IgD-negative memory B cell (primary cell): ENCODE measurements around the gene GMCL2. TPM values are rescaled to one million over a fixed set of nuclear protein-coding genes. Genes with fewer than 3 reads are reported as not detected.
A peak's percentile ranks its signal among the peaks of the same experiment; 100 is the strongest.

Source experiments
- H3K27ac Mint-ChIP-seq, 3 donors: one replicate each; pipeline ENCODE4 v1.8.0; 2020 to 2022; ENCODE audit warnings: mild to moderate bottlenecking in 3 of 3, mixed read lengths in 3 of 3, moderate library complexity in 1 of 3
- H3K27me3 Mint-ChIP-seq: one replicate; pipeline ENCODE4 v1.8.0; 2021; ENCODE audit warnings: mixed read lengths
- H3K36me3 Mint-ChIP-seq: one replicate; pipeline ENCODE4 v1.8.0; 2020; ENCODE audit warnings: mild to moderate bottlenecking, mixed read lengths
- H3K4me1 Mint-ChIP-seq, 3 donors: one replicate each; pipeline ENCODE4 v1.8.0; 2020 to 2022; ENCODE audit warnings: mixed read lengths in 3 of 3, mild to moderate bottlenecking in 1 of 3
- H3K4me3 Mint-ChIP-seq, 4 donors: one replicate each; pipeline ENCODE4 v1.8.0; 2020 to 2022; ENCODE audit warnings: mild to moderate bottlenecking in 4 of 4, mixed read lengths in 4 of 4, moderate library complexity in 3 of 4
- H3K9me3 Mint-ChIP-seq, 3 donors: one replicate each; pipeline ENCODE4 v1.8.0; 2020 to 2021; ENCODE audit warnings: mixed read lengths in 3 of 3, mild to moderate bottlenecking in 1 of 3
- polyA plus RNA-seq: library from polyadenylated mRNA; unstranded; fragments of 300-500 nt; fragmentation: Illumina TruSeq; gene quantifications from one replicate; pipeline ENCODE4 v1.2.3, GENCODE V29; 2021

GMCL2 gene
- polyA plus RNA-seq, 1 donor from 2014 or later = not detected

DNA sequence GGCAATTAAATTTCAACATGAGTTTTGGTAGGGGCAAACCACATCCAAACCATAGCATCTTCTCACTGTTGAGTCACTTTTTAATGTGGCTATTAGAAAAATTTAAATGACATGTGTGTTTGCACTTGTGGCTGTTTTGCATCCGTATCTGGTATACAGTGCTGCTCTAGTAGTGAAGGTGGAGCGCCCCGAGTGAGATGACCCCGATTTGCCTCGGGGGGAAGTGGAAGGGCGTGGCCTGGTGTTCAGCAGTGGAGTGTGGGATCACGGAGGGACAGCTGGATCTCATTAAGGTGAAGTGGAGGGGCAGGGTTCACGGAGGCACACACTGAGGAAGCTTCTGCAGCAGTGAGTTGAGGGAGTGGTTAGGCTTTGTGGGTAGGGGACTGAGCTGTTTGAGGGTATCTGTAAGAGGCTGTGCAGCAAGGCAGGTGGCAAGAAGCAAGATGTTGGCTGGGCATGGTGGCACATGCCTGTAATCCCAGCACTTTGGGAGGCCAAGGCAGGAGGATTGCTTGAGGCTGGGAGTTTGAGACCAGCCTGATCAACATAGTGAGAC, 6.2 kb upstream of the GMCL2 start:
- peak overlapping the region in 1 of 3 donors; percentile 6 for H3K27ac Mint-ChIP-seq
- peak overlapping the region in 1 of 4 donors; percentile 66 for H3K4me3 Mint-ChIP-seq
- no peaks in the 10 kb centered on the region for H3K9me3 Mint-ChIP-seq
- H3K36me3 Mint-ChIP-seq = peaks cover 1% of the 10 kb centered on the region
- peaks cover 30% of the 10 kb centered on the region for H3K27me3 Mint-ChIP-seq
- peaks cover 0 to 4% (median 0%) of the 10 kb centered on the region in 3 donors for H3K4me1 Mint-ChIP-seq

- Mint-ChIP-seq H3K27me3 (peaks cover 31% of the 10 kb centered on the region), H3K27ac (peak overlapping the region in 1 of 3 donors; percentile 6), H3K4me3 (no peak overlapping the region), H3K9me3 (no peaks in the 10 kb centered on the region), H3K4me1 (peaks cover 0 to 4% (median 0%) of the 10 kb centered on the region in 3 donors), H3K36me3 (peaks cover 1% of the 10 kb centered on the region)
These were observed 5.6 kb upstream of the GMCL2 start for GRCh38 chr5:178192787-178193186.

- H3K27me3 Mint-ChIP-seq = peaks cover 31% of the 10 kb centered on the region
- peaks cover 1% of the 10 kb centered on the region for H3K36me3 Mint-ChIP-seq
- H3K27ac Mint-ChIP-seq = no peak overlapping the region
- H3K9me3 Mint-ChIP-seq = no peaks in the 10 kb centered on the region
- peaks cover 0 to 4% (median 0%) of the 10 kb centered on the region in 3 donors for H3K4me1 Mint-ChIP-seq
- H3K4me3 Mint-ChIP-seq = no peak overlapping the region
These were observed 5.1 kb upstream of the GMCL2 start for GRCh38 chr5:178192244-178192643.

- Mint-ChIP-seq H3K4me3 (no peak overlapping the region), H3K4me1 (peaks cover 0 to 4% (median 0%) of the 10 kb centered on the region in 3 donors), H3K27ac (no peak overlapping the region), H3K27me3 (peaks cover 31% of the 10 kb centered on the region), H3K9me3 (no peaks in the 10 kb centered on the region), H3K36me3 (peaks cover 1% of the 10 kb centered on the region)
These were observed 4.5 kb upstream of the GMCL2 start for GRCh38 chr5:178191661-178192060.

DNA sequence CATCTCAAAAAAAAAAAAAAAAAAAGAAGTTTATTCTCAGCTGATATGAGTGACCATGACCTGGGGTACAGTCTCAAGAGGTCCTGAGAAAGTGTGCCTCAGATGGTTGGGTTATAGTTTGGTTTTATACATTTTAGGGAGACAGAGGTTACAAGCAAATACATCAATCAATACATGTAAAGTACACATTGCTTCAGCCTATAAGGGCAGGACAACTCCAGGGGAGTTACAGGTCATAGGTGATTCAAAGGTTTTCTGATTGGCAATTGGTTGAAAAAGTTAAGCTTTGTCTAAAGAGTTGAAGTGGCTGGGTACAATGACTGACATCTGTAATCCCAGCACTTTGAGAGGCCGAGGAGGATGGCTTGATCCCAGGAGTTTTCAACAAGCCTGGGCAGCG, 2.3 kb upstream of the GMCL2 start:
- H3K27ac Mint-ChIP-seq = no peak overlapping the region
- no peaks in the 10 kb centered on the region for H3K9me3 Mint-ChIP-seq
- H3K4me1 Mint-ChIP-seq = peaks cover 0 to 4% (median 0%) of the 10 kb centered on the region in 3 donors
- H3K27me3 Mint-ChIP-seq = peaks cover 30% of the 10 kb centered on the region
- peaks cover 1% of the 10 kb centered on the region for H3K36me3 Mint-ChIP-seq
- H3K4me3 Mint-ChIP-seq = no peak overlapping the region

GRCh38 chr5:178186427-178186826, 744 bp downstream of the GMCL2 start:
- Mint-ChIP-seq H3K36me3 (no peaks in the 10 kb centered on the region), H3K27me3 (peaks cover 16% of the 10 kb centered on the region), H3K4me3 (no peak overlapping the region), H3K27ac (no peak overlapping the region), H3K9me3 (no peaks in the 10 kb centered on the region), H3K4me1 (no peaks in the 10 kb centered on the region)

- Mint-ChIP-seq H3K27me3 (peaks cover 10% of the 10 kb centered on the region), H3K9me3 (peaks cover 0 to 2% (median 0%) of the 10 kb centered on the region in 3 donors), H3K36me3 (no peaks in the 10 kb centered on the region), H3K4me3 (no peak overlapping the region), H3K4me1 (no peaks in the 10 kb centered on the region), H3K27ac (no peak overlapping the region)
These were observed 4.9 kb downstream of the GMCL2 start for GRCh38 chr5:178182158-178182876.

- no peak overlapping the region for H3K4me3 Mint-ChIP-seq
- no peak overlapping the region for H3K27ac Mint-ChIP-seq
These were observed 6.9 kb downstream of the GMCL2 start for GRCh38 chr5:178180141-178180863.

DNA sequence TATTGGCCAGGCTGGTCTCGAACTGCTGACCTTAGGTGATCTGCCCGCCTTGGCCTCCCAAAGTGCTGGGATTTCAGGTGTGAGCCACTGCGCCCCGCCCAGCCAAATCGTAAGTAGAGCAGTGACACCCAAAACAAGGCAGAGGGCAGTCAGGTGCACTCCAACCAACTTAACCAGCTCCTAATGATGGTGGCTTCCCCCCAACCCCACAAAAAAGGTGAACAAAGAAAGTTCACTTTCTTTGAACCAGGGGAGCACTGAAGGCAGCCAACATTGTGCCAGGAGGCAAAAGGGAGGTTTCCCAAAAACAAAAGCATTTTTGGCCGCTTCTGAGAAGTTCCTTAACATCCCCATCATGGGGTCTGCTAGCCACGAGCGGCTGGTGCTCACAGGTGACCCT, 9.6 kb downstream of the GMCL2 start:
- no peaks in the 10 kb centered on the region for H3K4me1 Mint-ChIP-seq
- H3K27me3 Mint-ChIP-seq = peaks cover 13% of the 10 kb centered on the region

More at GRCh38 chr5:178180141-178180863, 6.9 kb downstream of the GMCL2 start:
- no peaks in the 10 kb centered on the region for H3K4me1 Mint-ChIP-seq
- H3K9me3 Mint-ChIP-seq = peaks cover 0 to 2% (median 0%) of the 10 kb centered on the region in 3 donors
- no peaks in the 10 kb centered on the region for H3K36me3 Mint-ChIP-seq
- peaks cover 13% of the 10 kb centered on the region for H3K27me3 Mint-ChIP-seq

DNA sequence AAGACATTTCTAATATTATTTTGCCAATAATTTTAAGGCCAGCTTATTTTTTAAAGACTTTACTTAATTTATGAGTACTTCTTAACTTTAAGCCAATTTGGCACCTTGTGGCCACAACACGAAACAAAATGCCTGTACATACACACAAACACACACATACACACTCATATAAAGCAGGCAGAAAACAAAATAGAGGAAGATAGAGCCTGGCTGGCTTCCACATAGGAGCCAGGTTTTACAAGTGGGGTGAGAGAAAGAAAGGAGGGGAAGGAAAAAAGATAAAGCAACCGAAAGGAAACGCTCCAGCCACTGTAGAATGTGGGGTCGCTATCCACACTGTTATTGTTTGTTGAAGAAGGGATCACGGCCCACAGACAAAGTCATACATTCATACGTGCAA, 10.4 kb downstream of the GMCL2 start:
- Mint-ChIP-seq H3K4me3 (no peak overlapping the region), H3K4me1 (no peaks in the 10 kb centered on the region), H3K9me3 (peaks cover 0 to 2% (median 0%) of the 10 kb centered on the region in 3 donors), H3K27ac (peak overlapping the region in 1 of 3 donors; percentile 84), H3K27me3 (peaks cover 13% of the 10 kb centered on the region), H3K36me3 (no peaks in the 10 kb centered on the region)

More for the DNA sequence above, 9.6 kb downstream of the GMCL2 start:
- Mint-ChIP-seq H3K9me3 (peaks cover 0 to 2% (median 0%) of the 10 kb centered on the region in 3 donors), H3K4me3 (no peak overlapping the region), H3K36me3 (no peaks in the 10 kb centered on the region), H3K27ac (no peak overlapping the region)

- H3K4me1 Mint-ChIP-seq = no peaks in the 10 kb centered on the region
- H3K9me3 Mint-ChIP-seq = peaks cover 0 to 2% (median 0%) of the 10 kb centered on the region in 3 donors
- peaks cover 7% of the 10 kb centered on the region for H3K27me3 Mint-ChIP-seq
- no peaks in the 10 kb centered on the region for H3K36me3 Mint-ChIP-seq
- no peak overlapping the region for H3K27ac Mint-ChIP-seq
- H3K4me3 Mint-ChIP-seq = no peak overlapping the region
These were observed 12.7 kb downstream of the GMCL2 start for GRCh38 chr5:178174456-178174855.

- H3K4me3 Mint-ChIP-seq = no peak overlapping the region
- no peaks in the 10 kb centered on the region for H3K9me3 Mint-ChIP-seq
- peaks cover 0 to 5% (median 2%) of the 10 kb centered on the region in 3 donors for H3K4me1 Mint-ChIP-seq
- H3K36me3 Mint-ChIP-seq = no peaks in the 10 kb centered on the region
- no peaks in the 10 kb centered on the region for H3K27me3 Mint-ChIP-seq
- no peak overlapping the region for H3K27ac Mint-ChIP-seq
These were observed 16.7 kb downstream of the GMCL2 start for GRCh38 chr5:178170455-178170854.

DNA sequence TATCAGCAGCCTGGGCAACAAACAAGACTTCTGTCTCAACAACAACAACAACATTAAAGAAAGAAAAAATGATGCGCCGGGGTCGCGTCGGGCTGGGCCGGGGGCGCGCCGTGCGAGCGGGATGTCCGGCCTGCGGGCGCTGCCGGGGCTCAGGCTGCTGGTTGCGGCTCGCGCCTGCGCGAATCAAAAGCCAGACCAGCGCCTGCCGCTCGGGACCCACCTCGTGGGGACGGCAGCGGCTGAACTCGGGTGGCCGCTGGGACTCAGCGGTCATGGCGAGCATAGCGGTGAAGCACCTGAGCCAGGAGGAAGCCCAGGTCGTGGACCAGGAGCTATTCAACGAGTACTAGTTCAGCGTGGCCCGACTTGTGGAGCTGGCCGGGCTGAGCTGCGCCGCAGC, 21.6 kb downstream of the GMCL2 start:
- no peaks in the 10 kb centered on the region for H3K27me3 Mint-ChIP-seq
- no peak overlapping the region for H3K27ac Mint-ChIP-seq
- no peaks in the 10 kb centered on the region for H3K36me3 Mint-ChIP-seq
- H3K4me1 Mint-ChIP-seq = peaks cover 6 to 16% (median 9%) of the 10 kb centered on the region in 3 donors
- no peak overlapping the region for H3K4me3 Mint-ChIP-seq
- H3K9me3 Mint-ChIP-seq = no peaks in the 10 kb centered on the region

DNA sequence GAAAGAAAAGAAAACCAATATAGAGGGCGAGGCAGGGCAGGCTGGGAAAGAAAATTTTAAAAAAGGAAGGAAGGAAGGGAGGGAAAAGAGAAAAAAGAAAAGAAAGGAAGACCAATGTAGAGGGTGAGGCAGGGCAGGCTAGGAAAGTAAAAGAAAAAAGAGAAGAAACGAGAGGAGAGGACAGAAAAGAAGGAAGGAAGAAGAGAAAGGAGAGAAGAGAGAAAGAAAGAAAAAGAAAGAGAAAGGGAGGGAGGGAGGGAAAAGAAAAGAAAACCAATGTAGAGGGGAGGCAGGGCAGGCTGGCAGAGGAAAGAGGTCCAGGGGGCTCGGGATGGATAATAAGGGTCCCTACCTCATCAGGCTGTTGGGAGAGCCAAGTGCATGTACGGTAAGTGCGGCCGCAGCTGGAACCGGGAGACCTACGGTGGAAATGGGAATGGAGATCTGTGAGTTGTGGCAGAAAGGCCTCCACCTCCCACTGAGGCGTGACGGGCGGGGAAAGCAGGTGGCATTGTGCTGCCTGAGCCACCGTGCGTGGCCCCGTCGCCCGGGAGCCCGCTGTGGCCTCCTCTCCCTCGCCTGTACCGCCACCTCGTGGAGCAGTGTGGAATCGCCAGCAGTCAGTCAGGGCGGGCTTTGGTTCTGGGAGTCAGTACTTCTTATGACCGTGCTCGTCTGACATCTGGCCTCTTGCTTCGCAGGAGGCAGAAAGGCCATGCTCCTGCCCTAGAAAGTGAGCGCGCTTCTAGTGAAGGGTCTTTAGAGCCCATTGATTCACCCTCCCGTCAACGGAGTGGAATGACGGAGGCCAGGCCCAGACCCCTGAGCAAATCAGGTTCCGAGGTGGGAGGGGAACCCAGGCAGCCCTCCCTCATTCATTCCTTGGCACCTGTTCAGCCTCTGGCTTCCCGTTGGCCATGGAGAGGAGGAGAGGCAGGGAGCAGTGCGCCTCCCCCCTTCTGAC, 23.1 kb downstream of the GMCL2 start:
- H3K9me3 Mint-ChIP-seq = no peaks in the 10 kb centered on the region
- no peaks in the 10 kb centered on the region for H3K36me3 Mint-ChIP-seq
- peaks cover 6 to 16% (median 9%) of the 10 kb centered on the region in 3 donors for H3K4me1 Mint-ChIP-seq
- peak overlapping the region in 1 of 3 donors; percentile 67 for H3K27ac Mint-ChIP-seq
- H3K4me3 Mint-ChIP-seq = peak overlapping the region in 1 of 4 donors; percentile 72
- H3K27me3 Mint-ChIP-seq = no peaks in the 10 kb centered on the region
